ENCODE results near the gene RPS6KA2. TPM values are rescaled to one million over a fixed set of nuclear protein-coding genes. Genes with fewer than 3 reads are reported as not detected.
"Not testable (repeated sequence)": the region's sequence is repeated elsewhere in the genome, so short reads cannot be mapped to it uniquely, and the experiment has no call there.

The RPS6KA2 gene
- polyA plus RNA-seq, 3 donors = 32.0 to 35.9 (median 35.2) TPM

DNA sequence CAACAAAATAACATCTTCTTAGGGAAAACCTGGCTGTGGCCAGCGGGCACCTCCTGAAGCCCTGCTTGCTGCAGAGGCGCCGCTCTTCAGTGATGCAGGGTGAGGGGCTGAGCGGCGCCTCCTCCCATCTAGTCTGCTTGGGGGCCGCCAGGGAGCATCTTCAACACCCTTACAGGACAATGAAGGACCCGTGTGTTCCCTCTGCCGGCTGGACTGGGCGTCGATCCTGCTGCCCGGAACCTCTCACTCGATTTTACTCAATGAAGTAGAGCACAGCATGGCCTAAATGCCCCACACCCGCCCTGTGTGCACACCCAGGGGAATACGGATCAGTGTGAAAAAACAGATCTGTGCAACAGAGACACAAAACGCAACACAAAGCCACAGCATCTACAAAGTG lies 215.8 kb downstream of the RPS6KA2 start:
- no peak for DNase-seq (ENCODE audit: low read depth in 3 of 3, low spot score in 2 of 3)

DNA sequence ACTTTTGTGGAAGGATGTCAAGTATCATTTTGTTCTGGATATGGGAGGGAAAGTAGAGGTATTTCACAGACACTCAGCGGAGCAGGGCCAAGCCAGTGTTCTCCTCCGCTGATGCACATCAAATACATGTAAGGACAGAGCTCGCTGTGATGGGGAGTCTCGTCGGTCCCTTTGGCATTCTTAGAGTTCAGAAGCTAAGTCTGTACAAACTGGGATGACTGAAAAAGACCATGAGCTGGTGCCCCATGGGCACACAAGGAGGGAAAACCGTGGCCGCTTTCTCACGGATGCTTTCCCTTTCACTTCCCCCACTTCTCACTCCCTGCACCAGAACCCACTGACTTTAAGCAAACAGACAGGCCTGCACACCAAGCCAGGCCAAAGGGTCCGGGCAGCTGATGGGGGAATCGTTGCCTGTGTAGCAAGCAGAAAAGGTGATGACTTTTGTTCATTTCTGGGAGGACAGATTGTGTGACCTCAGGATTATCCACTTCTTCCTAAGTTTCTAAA lies 216.6 kb downstream of the RPS6KA2 start:
- no peak for DNase-seq (ENCODE audit: low read depth in 3 of 3, low spot score in 2 of 3)

DNA sequence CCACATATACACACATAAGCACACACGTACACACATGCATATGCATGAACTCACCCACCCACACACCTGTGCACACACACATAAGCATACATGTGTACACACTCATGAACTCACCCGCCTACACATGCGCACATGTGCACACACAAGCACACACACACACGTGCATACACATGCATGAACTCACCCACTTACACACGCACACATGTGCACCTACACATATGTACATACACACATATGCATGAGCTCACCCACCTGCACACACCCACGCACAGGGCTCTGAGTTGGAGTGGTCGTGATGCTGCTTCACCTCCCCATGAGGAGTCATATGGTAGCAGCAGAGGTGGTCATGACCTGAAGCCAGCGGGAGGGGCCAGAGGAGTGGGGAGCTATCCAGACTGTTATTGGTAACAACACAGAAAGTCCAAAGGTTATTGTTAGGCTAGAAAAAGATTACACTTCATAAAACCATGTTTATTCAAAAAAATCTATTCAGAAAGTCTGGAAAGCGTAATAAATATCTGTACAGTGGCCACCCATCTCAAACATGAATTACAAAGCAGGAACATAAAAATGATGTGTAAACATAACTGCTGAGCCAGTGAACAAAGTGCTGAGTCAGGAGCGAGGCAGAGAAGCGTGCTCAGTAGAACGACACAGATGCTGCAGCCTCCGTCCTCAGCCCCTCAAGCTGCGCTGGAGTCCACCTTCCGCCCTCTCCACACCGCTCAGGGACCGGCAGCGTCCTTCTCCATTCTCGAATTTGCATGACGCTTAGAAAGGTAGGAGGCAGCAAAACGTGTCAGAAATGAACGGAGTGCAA lies 217.9 kb downstream of the RPS6KA2 start:
- DNase-seq (ENCODE audit: low read depth in 3 of 3, low spot score in 2 of 3) = no peak

DNA sequence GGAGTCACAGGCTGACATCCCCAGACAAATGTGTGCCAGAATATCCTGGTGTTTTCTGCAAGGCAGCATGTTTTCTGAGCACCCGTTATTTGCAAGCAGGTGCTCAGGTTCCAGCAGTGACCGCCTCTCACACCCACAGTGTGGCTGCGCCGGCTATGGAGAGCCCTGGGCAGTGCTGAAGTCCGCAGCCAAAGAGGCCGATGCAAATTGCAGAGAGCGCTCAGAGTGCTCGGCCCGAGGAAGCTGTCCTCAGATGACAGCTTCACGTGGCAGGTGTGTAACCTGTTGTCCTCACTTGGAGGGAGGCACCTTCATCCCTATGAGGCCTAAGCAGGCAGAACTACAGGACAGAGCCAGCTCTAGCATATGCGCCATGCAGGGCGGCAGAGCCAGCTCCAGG lies 220.9 kb downstream of the RPS6KA2 start:
- no peak for DNase-seq (ENCODE audit: low read depth in 3 of 3, low spot score in 2 of 3)

- DNase-seq (ENCODE audit: low read depth in 3 of 3, low spot score in 2 of 3) = no peak
Measured at GRCh38 chr6:166405386-166405785, 221.7 kb downstream of the RPS6KA2 start.

- DNase-seq (ENCODE audit: low read depth in 3 of 3, low spot score in 2 of 3) = no peak
Measured at GRCh38 chr6:166402582-166403277, 224.3 kb downstream of the RPS6KA2 start.

- DNase-seq (ENCODE audit: low read depth in 3 of 3, low spot score in 2 of 3) = peak in 1 of 3 donors; percentile 60
Measured at GRCh38 chr6:166400649-166401250, 226.3 kb downstream of the RPS6KA2 start.

DNA sequence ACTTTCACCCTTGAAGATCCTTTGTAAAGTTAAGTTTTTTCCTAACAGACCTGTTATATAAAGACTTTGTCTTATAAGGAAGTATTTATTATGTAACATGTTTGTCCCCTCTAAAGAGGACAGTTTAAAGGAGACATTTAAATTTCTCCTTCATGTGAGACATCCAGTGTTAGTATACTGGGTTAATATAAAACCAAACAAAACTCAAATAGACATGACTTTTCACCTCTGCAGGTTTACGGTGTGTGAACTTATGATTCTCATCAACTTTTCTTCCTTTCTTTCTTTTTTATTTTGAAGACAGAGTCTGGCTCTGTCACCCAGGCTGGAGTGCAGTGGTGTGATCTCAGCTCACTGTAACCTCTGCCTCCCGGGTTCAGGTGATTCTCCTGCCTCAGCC lies 226.9 kb downstream of the RPS6KA2 start:
- DNase-seq (ENCODE audit: low read depth in 3 of 3, low spot score in 2 of 3) = no peak

- DNase-seq (ENCODE audit: low read depth in 3 of 3, low spot score in 2 of 3) = no peak
Measured at GRCh38 chr6:166398348-166398747, 228.7 kb downstream of the RPS6KA2 start.

DNA sequence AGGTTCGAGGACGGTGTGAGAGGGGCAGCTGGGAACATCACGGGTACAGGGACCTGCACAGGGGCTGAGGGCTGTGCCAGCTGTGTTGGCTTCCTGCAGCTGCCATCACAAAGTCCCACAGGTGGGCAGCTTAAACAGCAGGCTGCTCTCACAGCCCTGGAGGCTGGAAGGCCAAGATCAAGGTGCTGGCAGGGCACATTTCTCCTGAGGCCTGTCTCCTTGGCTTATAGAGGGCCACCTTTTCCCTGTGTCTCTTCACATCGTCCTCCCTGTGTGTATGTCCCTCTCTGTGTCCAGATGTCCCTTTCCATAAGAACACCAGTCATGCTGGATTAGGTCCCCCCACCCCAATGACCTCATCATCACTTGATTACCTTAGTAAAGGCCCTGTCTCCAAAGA lies 229.2 kb downstream of the RPS6KA2 start:
- DNase-seq (ENCODE audit: low read depth in 3 of 3, low spot score in 2 of 3) = no peak

- DNase-seq (ENCODE audit: low read depth in 3 of 3, low spot score in 2 of 3) = no peak
Measured at GRCh38 chr6:166395778-166396177, 231.3 kb downstream of the RPS6KA2 start.

GRCh38 chr6:166395351-166395750 lies 231.7 kb downstream of the RPS6KA2 start:
- no peak for DNase-seq (ENCODE audit: low read depth in 3 of 3, low spot score in 2 of 3)

- DNase-seq (ENCODE audit: low read depth in 3 of 3, low spot score in 2 of 3) = no peak
Measured at GRCh38 chr6:166394036-166394892, 232.8 kb downstream of the RPS6KA2 start.

DNA sequence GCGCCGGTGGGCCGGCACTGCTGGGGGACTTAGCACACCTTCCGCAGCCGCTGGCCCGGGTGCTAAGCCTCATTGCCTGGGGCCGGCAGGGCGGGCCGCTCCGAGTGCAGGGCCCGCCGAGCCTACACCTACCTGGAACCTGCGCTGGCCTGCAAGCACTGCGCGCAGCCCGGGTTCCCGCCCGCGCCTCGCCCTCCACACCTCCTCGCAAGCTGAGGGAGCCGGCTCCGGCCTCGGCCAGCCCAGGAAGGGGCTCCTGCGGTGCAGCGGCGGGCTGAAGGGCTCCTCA lies 233.6 kb downstream of the RPS6KA2 start:
- no peak for DNase-seq (ENCODE audit: low read depth in 3 of 3, low spot score in 2 of 3)

- not testable (repeated sequence) for DNase-seq (ENCODE audit: low read depth in 3 of 3, low spot score in 2 of 3)
Measured at GRCh38 chr6:166392755-166393534, 234.1 kb downstream of the RPS6KA2 start.

- DNase-seq (ENCODE audit: low read depth in 3 of 3, low spot score in 2 of 3) = no peak
Measured at GRCh38 chr6:166389119-166389518, 237.9 kb downstream of the RPS6KA2 start.

- no peak for DNase-seq (ENCODE audit: low read depth in 3 of 3, low spot score in 2 of 3)
Measured at GRCh38 chr6:166388290-166389004, 238.6 kb downstream of the RPS6KA2 start.

DNA sequence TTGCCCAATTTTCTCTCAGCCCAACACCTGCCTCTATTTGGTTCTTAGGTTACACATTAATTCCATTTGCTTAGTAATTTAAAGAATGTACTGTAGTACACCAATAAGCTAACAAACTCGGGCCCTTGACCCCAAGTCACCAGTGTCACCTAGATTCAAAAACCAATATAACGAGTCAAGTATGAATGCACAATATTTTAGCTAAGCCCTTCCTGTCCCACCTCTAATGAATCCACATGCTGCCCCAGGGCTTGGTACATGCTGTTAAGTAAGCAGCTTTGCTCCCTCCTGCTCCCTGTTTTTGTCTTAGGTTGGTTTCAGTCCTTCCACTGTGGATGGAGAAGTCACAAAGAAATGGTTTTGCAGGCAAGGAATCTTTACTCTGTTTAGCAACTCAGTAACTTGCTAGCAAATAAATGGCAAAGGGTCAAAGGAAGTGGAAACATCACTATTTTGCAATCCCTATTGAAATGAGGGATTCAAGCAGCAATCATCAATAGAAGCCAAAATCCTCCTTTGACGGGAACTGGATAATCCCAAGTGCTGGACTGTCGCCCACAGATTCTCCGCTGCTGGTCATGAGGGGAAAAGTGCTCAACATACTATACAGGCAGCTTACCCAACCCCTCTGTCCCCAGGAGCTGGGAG lies 239.3 kb downstream of the RPS6KA2 start:
- no peak for DNase-seq (ENCODE audit: low read depth in 3 of 3, low spot score in 2 of 3)

- not testable (repeated sequence) for DNase-seq (ENCODE audit: low read depth in 3 of 3, low spot score in 2 of 3)
Measured at GRCh38 chr6:166387098-166387497, 240.0 kb downstream of the RPS6KA2 start.
